HG02623 (cell line): Measurements from ENCODE around the gene CNNM2.
A peak's percentile ranks its signal among the peaks of the same experiment; 100 is the strongest.
"Not testable (repeated sequence)": the region's sequence is repeated elsewhere in the genome, so short reads cannot be mapped to it uniquely, and the experiment has no call there.

Experiments used
- ATAC-seq: cut with Tn5 transposase; IDR thresholded peaks from one replicate; pipeline ENCODE4 v1.9.1; 2021; ENCODE audit warnings: moderate library complexity; ENCODE audit not compliant: unreplicated experiment

CNNM2 gene

DNA sequence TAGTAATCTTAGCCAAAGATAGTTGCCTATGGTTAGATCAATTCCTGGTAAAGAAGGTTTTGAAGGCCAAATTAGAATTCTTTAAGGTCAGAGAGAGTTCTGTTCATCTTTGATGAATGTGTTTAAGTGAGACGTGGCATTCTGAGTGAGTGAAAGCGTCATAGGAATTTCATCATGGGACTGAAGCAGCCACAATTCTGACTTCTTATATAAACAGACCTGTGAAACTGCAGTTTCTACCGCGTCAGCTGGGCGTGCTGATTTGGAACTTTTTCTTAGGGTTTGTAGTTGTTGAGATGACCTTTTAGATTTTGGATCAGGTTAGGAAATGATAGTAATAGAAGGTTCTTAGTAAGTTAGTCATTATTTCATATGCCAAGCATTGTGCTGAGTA, 103.8 kb downstream of the CNNM2 start:
- ATAC-seq = no peak

DNA sequence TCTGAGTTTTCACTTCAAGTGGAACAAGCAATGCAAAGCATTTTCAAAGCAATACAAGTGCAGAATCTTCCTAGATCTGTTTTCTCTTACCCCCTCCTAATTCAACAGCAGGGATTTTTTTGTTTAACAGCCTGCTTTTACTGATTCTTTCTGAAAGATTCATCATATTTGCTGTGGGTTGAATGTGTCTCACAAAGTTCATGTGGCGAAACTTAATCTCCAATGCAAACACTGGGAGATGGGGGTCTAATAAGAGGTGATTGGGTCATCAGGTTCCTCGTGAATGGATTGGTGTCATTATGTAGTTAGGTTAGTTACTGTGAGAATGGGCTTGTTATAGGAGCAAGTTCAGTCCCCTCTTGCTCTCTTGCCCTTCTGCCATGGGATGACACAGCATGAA, 107.6 kb downstream of the CNNM2 start:
- no peak for ATAC-seq

DNA sequence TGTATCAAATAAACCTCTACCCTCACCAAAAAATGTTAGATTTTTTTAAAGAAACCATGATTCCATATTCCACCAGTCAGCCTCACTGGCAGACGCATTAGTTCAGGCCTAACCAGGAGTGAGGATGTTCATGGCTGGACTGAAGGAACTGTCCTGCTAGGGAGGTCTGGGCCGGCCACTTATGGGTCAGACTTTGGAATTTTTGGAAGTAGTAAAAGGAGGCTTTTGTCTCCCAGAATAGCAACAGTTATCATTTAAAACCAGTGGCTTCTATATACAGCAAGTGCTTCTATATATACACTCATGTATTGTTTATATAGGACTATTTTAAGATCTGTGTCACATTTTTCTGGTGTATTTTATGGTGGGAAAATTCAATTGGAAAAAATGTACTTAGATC, 120.5 kb downstream of the CNNM2 start:
- ATAC-seq = no peak

DNA sequence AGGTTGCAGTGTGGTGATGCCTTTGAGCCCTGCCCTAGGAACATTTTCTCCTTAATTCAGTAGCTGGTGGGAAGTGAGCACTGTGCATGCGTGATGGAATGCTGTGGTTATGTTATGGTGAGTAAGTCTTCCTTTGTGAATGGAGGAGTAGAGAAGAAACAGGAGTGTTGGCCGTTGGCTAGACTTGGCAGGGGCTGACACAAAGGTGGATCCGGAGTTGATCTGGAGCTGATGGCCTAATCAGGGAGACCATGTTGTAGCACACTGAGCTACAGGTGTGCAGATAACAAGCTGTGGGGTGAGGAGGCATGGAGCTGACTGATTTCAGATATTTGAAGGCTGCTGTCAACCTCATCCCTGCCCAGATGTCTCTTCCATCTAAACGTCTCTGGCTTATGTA, 122.3 kb downstream of the CNNM2 start:
- no peak for ATAC-seq

DNA sequence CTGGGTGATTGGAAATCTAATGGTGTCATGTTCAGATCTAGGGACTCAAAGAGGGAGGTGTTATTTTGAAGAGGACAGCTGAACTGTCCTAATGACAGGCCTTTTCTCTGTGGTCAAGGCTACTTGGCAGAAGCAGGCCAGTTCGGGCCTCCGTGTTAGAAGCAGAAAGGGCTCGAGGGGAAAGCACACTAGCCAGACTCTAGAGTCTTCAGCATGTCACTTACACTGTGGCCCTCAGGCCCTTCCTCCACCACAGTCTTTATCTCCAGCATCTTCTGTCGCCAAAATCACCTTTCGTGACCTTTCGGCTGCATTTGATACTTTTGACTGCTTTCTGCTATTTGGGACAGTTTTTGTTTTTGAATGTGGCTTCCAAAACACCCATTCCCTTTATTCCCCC, 123.3 kb downstream of the CNNM2 start:
- ATAC-seq = no peak

DNA sequence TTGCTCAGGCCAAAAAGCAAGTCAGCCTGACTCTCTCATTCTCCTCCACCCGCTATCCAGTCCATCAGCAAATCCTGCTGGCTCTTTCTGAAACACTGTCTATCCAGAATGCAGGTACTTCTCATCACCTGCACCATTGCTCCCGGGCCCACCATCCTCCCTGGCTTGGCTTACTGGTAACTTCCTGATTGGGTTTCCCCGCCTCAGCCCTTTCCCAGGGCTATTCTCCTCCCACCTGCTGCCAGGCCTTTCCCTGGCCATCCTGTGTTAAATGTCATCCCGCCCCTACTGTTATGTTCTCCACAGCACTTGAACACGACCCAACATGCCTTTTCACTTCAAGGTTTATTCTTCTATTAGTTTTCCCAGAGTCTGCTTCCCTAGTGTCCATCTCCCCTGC, 124.0 kb downstream of the CNNM2 start:
- ATAC-seq = no peak

DNA sequence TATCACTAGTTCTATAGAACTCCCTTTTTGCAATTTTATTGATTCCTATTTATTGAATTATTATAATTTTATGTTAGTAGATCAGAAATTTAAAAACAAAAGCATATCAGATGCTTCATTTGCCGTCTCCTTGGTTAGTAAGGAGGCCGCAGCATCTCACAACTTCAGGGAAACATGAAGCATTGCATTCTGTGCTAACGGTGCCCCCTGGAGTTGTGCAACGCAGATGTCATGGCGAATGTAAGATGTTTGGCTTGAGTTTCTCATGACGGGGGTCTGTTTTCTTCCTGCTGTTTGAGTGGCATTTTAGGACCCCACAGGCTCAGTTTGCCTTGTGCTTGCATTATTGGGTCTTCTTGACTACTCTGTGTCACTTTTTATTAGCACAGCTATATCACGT, 124.8 kb downstream of the CNNM2 start:
- ATAC-seq = no peak

DNA sequence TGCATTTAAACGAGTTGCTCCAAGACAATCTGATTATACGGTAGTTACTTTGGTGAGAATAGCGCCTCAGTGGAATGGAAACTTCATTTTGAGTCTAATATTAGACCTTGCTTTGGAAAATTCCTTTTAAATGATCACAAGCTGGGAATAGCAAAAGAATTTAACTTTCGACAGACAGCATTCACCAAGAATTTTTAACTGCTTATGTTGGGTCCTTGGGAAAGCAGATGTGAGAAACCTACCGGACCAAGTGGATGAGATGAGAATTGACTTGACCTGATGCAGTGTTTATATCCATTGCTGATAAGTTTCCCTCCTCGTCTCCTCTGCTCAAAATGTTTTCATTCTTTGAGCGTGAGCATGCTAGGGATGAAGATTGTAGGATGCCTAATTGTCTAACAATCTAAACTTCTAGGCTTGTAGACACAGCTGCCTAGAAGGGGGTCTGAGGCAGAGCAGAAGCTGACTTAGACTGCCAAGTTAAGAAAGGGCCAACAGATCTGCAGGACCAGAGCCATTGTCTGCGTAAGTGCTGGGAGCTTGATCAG, 126.9 kb downstream of the CNNM2 start:
- no peak for ATAC-seq

DNA sequence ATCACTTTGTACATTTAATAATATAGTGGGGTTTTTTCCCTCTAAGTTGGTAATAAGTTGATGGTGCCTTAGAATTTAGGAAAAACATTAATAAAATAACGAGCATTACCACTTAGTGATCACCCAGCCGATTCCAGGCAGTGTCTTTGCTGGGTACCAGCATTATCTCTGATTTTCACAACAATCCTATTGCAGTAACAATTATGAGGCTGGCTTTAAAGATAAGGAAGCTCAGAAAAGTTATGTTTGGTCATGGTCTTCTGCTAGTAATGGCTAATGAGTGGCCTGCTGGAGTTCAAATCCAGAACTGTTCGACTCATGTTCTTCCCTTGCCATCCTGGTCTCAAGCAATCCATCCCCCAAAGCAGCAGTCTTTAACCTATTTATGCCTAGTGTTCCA, 127.9 kb downstream of the CNNM2 start:
- ATAC-seq = no peak

DNA sequence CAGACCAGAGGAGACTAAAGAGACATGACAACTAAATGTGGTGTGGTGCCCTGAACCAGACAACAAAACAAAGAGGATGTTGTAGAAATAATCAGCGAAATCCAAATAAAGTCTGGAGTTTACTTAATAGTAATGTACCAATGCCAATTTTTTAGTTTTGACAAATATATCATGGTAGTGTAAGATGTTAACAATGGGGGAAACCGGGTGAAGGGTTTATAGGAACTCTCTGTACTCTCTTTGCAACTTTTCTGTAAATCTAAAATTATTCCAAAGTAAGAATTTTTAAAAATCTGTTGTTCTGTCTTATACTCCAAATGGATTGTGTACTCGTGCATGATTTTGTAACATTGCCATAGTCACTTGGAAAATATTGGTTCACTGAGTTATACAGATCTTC, 129.3 kb downstream of the CNNM2 start:
- ATAC-seq = no peak

DNA sequence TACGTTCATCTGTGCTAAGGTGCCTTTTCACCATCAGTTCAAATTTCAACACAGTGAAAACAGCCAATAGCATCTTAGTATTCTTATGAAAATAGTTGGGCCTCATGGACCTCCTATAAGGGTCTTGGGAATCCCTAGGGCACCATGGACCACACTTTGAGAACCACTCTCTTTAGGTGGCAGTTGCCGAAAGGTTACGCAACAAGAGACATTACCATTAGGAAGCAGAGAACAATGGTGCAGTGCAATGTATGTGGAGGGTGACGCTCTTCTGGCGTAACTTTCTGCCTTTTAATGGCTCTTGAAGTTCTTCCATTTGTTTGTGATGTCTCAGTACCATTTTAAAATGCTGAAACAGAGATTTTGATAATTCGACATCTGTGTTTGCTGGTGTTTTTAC, 131.1 kb downstream of the CNNM2 start:
- ATAC-seq = no peak

DNA sequence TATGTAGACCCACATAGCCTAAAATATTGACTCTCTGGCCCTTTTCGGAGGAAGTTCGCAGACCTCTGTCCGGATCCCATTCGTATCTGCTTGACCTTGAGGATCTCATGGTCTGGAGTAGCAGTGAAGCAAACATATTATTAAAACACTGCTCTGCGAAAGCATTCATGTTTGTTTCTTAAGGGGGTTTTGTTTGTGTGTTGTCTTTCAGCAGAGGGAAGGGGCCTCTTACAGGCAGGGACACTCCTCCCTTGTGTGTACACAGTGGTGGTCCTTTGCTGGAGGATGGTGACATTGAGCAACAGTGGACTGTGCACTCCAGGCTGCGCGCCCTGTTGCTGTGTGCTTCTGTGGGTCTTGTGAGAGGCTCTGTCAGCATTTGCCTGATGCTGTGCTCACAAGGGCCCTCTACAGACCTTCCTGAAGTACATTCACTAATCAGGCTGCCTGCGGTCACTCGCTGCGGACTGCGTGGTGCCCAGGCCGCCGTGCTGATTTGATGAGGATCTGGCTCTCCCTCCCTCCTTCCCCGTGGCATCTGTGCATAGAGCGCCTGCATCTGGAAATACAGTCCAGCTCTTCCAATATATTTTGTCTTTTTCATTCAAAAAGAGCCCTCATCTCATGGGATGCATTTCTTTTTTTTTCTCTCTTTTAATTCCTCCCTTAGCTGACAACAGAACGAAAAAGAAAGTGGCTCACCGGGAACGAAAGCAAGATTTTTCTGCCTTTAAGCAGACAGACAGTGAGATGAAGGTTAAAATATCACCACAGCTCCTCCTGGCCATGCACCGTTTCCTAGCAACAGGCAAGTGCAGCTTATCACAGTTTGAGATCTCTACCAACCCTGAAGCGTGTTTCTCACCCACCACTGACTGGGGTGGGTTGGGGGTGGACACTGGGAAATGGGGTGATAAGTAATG, 135.8 kb downstream of the CNNM2 start:
- ATAC-seq = peak; percentile 57

DNA sequence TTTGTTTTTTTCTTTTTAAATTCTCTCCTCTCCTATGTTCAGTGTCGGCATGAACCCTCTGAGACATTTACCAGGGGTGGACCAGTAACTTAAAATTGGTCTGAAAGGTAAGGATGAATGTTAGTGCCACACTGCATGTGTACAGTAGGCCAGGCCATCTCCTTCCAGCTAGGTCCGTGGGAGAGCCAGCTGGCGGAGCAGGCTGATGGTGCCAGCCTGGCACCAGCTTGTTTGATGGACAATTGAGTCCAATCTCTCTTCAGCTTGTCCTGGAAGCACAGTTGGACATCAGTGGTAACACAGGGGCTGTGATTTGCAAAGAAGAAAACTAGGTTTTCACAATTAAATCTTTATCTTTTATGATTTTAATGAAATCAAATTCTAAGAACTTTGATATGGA, 136.5 kb downstream of the CNNM2 start:
- ATAC-seq = no peak

DNA sequence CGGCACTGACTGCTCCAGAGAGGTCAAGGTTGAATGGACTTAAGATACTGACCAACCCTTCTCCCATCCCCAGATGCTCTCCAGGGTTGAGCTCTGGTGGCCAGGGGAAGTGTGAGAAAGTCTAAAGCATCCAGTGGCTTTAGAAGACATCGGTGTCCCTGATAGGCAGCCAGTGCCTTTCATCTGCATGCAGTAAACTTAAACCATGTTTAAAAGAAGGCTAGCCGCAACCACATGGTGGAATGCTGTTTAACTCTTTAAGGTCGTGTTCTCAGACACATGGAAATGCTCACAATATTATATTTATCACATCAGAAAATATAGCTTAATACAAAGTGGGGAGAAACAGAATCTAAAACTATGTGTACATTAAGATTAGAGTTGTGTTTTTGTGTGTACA, 137.0 kb downstream of the CNNM2 start:
- ATAC-seq = no peak

DNA sequence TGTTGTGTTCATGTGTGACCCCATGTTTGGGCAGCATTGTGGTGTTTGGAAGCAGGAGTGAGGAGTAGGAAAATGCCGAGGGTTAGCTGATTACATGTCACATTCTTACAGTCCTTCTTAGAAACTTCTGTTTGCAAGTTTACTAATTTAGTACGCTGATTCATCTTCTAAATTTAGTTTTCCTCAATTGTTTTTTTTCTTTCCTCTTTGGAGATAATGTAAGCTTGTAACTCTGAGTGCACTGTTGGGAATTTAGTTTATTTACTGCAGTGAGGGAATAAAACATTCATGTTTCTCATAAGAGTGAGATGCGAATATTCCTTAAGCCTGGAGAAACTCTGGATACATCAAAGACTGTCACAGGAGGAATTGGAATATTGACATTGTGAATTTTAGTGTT, 139.9 kb downstream of the CNNM2 start:
- ATAC-seq = no peak

DNA sequence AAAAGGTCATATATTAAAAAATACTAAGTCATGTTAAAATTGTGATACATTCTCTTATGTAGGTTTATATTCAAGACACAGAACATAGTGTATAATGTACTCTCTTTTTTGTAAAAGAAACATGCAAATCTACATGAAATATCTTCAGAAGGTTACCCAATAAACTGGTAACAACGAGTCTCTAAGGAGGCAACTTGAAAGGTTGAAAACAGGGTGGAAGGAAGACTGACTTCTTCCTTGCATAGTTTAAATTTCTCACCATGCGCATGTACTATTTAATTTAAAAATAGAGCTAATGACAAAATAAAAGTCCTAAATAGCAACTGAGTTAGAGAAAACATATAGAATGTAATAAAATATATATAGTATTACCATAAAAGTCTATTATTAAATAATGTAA, 142.5 kb downstream of the CNNM2 start:
- ATAC-seq = no peak

DNA sequence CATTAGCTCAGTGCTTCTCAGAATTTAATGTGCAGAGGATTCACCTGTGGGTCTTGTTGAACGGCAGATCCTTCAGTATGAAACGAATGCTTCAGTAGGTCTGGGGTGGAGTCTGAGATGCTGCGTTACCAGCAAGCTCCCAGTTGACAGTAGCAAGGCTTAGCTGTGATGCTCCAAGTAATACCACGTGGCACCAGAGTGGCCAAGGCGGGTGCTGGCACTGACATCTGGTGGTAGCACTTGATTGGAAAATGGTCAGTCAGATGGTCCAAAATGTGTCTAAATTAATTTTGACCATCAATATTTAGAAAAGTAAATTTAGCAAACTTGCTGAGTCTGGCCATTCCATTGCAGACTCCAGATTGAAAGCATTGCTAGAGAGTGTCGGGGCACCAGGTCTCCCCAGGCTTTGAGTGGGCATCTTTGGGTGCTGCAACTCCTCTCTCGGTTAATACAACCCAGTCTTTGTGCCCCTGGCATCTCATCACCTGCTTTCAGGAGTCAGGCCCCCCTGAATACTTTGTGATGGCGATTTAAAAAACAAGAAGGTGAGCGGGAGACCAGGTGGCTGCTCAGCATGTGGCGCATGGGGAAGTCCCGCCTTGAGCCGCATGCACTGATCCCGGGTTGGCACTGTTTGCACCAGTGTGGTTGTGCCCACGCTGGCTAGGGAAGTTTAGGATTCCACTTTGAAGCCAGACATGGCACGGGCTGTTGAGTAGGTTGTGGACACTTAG, 144.9 kb downstream of the CNNM2 start:
- no peak for ATAC-seq

DNA sequence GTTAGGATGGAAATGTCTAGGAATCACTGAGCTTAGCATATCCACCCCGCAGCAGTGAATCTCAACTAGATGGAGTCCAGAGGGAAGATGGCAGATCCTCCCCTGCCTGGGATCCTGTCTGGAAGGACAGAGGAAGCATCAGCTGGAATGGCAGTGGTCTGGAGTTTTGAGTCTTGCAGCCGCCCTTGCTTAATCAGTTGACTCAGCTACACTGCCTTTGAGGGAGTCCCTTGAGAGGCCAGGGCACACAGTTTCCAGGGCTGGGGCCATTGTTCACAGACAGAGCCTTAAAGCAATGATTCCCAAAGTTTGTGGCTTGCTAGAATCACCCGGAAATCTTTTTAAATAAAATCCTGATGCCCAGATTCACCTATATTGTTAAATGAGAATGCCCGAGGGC, 146.9 kb downstream of the CNNM2 start:
- no peak for ATAC-seq

DNA sequence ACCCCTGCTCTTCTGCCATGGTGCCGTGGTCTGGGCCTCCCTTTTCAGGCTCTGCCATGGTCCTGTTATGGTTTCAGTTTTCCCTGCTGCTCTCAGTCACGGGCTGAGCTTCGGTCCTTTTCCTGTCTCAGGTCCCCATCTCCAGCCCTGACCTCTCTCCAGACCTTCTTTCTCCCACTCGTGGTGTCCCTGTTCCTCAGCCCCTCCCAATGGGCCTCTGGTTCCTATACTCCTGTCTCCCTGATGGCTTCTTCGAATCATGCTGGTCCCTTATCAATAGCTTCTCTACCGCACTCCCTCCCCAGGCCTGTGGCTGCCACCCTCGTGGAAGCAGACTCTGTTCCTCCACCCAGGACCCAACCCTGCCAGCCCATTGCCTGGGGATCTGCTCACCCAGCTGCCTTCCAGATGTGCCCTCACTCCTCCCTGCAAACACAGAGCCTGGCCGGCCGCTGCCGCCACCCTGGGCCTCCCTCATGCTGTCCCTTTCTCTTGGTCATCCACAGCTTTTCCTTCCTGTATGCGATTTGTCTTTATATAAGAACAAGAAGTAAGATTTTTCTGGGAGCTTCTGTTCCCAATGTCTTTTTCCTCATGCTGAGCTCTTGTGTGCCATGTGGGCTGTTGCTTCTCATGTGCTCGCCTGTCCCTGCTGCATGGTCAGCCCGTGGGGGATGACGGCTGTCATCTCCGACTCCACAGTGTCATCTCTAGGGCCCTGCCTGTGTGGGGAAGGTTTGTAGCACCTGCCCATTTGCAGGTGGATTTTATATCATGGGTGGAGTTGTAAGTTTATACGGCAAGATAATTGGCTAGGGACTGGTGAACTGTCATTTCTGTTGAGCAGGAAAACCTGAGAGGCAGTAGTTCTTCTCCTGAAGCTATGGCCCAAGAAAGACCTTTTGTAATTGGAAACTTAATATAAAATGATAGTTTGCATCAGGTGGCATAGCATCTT, 148.3 kb downstream of the CNNM2 start:
- no peak for ATAC-seq

DNA sequence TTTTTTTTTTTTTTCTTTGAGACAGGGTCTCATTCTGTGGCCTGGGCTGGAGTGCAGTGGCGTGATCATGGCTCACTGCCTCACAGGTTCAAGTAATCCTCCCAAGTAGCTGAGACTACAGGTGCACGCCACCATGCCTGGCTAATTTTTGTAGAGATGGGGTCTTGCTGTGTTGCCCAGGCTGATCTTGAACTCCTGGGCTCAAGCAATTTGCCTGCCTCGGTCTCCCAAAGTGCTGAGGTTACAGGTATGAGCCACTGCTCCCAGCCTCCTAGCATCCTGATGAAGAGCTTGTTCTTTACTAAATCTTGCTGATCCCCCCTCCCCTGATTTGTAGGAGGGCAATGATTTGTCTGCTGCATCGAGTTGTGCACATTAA, 149.0 kb downstream of the CNNM2 start:
- ATAC-seq = not testable (repeated sequence)

DNA sequence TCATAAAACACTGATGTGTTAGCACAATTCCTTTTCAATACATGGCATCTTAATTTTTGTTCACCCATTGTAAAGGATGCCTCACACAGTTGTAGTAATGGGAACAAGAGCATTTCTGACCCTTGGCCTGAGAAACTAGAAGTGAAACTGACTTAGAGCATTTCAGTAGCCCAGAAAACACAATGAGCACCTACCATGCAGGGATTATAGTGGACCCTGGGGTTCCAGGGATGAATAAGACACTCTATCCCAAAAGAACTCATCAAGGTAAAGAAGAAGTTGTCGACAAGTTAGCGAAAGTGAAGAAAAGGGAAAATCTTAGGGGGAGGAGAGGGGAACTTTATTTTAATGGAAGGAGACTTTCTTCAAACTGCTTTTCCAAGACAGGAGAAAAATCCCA, 149.4 kb downstream of the CNNM2 start:
- no peak for ATAC-seq
